8988T (cell line): ENCODE data around the gene VARS2.
"Not testable (repeated sequence)": the region's sequence is repeated elsewhere in the genome, so short reads cannot be mapped to it uniquely, and the experiment has no call there.

ENCODE experiments used
- DNase-seq: peaks from one replicate; pipeline ENCODE4 v3.0.0; 2011

Gene VARS2

GRCh38 chr6:30914076-30914853, at the start of gene VARS2:
VARS2 (plus strand) TSS chr6:30914238; CDS start chr6:30914837, 599 bp downstream.
- DNase-seq: peak; percentile 98

DNA sequence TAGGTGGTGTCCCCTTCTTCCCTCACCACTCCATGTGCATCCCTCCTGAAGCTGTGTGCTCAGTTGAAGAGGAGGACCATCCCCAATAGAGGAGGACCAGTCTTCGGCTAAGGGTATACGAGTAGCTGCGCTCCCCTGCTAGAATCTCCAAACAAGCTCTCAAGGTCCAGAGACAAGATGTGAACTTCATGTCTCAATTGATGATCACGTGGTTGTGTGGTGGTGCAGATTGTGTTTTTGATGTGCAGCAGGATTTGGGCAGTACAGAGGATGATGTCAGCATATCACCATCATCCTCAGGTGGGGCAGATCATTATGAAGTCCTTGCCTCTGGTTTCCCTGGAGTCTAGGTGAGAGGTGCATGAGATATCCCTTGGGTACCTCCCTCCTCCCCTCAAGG, 49.7 kb upstream of the VARS2 start:
- DNase-seq: no peak

- DNase-seq: not testable (repeated sequence)
Measured at GRCh38 chr6:30869241-30869749, 44.7 kb upstream of the VARS2 start.

DNA sequence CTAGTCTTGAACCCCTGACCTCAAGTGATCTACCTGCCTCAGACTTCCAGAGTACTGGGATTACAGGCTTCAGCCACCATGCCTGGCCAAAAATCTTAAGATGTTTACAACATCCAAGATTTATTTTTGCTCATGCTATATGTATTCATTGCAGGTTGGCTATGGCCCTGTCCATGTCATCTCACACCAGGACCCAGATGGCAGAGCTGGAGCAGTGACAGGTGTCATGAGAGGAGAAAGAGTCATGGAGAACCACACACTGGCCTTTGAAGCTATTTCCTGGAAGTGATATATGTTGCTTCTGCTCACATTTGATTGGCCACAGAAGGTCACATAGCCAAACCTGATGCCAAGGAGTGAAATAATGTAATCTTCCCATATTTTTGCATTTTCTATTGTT, 43.5 kb upstream of the VARS2 start:
- DNase-seq: no peak

DNA sequence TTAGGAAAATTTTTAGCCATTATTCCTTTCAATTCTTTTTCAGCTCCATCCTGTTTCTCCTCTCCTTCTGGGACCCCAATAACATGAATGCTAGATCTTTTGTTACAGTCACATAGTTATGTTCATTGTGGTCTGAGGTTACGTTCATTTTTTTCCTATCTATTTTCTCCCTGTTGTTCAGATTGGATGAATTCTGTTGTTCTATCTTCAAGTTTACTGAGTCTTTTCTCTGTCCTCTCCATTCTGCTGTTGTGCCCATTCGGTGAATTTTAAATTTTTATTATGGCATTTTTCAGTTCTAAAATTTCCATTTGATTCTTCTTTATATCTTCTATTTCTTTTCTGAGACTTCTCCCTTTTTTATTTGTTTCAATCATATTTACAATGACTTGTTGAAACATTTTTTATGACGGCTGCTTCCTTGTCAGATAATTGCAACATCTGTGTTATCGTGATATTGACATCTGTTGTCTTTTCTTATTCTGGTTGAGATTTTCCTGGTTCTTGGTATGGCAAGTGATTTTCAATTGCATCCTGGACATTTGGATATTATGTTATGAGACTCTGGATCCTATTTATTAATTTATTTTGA, 42.4 kb upstream of the VARS2 start:
- DNase-seq: no peak

DNA sequence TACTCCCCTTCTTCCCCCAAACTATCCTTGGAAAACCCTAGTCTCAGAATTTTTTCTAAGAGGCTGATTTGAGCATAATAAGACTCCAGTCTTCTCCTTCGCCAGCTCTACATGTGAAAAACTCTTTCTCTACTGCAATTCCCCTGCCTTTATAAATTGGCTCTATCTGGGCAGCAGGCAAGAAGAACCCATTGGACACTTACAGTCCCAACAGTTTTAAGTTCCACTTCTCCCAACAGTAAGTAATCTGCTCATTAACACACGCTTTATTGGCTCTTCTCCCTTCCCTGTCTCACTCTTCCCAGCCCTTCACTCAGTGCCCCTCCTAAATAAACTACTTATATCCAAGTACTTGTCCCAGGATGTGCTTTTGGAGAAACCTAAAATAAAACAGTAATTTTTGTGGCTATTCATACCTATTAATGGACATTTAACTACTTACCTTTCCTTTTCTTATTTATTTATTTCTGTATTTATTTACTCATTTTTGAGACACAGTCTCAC, 40.8 kb upstream of the VARS2 start:
- no peak for DNase-seq

DNA sequence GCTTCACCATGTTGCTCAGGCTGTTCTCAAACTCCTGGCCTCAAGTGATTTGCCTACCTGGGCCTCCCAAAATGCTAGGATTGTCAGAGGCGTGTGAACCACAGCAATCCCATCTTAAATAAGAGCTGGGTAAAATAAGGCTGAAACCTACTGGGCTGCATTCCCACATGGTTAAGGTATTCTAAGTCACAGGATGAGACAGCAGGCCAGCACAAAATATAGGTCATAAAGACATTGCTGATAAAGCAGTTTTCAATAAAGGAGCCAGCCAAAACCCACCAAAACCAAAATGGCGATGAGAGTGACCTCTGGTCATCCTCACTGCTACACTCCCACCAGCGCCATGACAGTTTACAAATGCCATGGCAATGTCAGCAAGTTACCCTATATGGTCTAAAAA, 40.2 kb upstream of the VARS2 start:
- DNase-seq: not testable (repeated sequence)

- DNase-seq: no peak
Measured at GRCh38 chr6:30875244-30876038, 38.6 kb upstream of the VARS2 start.

DNA sequence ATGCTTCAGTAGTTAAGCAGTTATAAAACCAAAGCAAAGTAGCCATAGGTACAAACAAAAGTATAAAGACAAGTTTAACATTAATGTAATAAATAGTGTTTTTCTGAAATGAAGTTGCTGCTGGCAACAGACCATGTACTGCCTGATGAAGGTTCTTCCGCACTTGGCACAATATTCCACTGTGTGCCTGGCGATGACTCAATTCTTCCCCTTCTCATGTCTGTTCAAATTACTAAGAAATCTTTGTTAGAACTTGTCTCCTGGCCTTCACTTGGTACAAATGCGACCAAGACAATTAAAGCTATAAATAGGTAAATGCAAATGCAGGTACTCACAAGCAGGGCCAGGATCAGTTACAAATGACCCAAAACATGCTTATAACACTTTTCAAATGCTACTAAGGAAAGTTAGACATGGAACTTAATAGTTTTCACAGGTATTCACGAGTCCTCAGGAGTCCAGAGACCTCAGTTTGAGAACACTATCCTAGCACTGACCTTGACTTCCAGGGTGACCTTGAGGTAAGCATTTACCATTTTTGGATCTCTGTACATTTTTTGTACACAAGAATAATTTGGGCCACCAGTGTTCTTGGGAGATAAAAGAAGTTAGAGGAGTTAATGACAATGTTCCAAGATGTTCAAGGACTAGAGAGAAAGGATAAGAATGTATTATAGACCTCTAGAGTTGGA, 37.9 kb upstream of the VARS2 start:
- DNase-seq: no peak

DNA sequence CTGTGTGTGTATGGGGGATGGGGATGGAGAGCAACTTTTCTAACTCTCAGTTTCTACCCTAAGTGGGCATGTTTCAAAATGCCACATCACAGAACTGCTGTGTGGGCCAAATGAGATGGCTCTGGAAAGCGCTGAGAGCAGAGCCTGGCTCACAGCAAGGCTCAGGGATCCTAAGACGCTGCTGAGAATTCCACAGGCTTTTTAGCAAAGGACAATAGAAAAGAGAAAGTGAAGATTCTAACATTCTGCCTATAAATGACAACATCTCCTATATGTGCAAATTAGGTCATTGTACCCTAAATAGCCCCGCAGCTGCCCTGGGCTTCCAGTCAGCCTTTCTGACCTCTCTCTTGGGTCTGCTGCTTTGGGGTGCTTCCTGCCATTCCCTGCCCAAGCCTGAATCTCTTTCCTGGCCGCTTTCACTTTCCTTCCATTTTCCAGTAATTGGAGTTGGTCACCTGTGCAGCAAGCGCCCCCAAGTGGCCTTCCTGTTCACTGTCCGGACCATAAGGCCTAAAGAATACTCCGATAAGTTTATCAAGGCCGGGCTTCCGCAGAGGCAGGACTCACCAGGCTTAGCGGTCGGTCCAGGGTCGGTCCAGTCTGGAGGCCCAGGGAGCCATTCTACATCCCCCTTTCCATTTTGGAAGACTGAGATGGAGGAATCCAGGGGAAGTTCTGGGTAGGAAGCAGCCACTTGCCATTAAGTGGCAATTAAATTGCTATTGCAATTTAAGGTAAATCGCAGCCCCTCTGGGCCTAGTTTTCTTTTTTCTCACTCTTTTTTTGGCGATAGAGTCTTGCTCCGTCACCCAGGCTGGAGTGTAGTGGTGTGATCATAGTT, 36.4 kb upstream of the VARS2 start:
- DNase-seq: peak; percentile 86

GRCh38 chr6:30879684-30880427, 34.2 kb upstream of the VARS2 start:
- no peak for DNase-seq

DNA sequence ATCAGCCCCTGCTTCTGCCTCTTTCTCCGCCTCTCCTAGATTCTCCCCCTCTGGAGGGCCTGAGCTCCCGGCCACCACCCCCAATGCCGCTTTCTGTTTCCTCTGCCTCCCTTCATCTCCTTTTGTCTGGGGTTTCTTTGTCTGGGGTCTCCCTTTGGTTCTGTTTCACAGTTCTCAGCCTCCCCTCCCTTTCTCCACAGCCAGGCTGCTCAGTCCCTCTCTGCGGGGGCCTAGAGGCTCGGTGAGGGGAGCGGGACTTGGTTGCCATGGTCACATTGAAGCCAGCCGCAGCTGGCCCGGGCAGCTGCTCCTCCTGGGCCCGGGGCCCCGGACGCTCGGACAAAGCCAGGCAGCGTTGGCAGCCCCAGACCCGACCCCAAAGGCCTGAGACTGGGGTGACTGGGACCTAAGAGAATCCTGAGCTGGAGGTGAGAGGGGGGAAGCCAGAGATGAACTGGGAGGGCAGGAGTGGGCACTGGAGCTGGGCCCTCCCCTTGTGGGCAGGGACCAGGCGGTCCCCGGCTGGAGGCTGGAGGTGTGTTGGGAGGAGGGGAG, 33.3 kb upstream of the VARS2 start:
- DNase-seq: no peak

GRCh38 chr6:30881392-30882203, 32.4 kb upstream of the VARS2 start:
- DNase-seq: no peak

DNA sequence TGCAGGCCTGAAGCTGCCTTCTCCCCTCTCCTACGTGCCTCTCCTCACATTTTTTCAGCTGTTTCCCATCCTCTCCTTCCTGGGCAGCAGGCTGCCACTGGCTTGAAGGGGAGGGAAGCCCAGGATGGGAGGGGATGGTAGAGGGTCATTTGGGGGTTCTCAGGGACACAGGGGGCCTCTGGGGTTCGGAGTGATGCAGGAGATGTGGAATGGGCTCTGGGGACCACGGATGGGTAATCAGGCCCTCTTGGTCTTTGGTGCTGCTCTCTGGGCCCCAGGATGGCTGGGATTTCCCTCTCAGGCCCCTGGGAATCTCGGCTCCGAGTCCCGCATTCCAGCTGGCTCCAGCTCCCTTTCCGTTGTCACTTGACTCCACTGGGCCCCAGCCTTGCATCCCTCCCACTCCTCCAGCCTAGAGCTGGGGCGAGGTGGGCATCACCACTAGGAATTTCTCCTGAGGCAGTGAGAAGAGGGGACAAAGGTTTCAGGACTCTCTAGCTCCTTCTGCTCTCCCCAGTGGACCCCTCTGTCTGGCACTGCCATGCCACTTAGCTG, 31.8 kb upstream of the VARS2 start:
- DNase-seq: no peak

GRCh38 chr6:30882759-30883684, 31.0 kb upstream of the VARS2 start:
- no peak for DNase-seq

- peak; percentile 86 for DNase-seq
Measured at GRCh38 chr6:30883685-30884520, 30.1 kb upstream of the VARS2 start, which contains the start of gene DDR1. DDR1 (plus strand) TSS chr6:30884519; CDS start chr6:30888730, 4,211 bp downstream.
